Measurements from ENCODE around the gene SIGLEC9.
"Not testable (repeated sequence)": the region's sequence is repeated elsewhere in the genome, so short reads cannot be mapped to it uniquely, and the experiment has no call there.

The SIGLEC9 gene

GRCh38 chr19:51125421-51126075, 842 bp downstream of the SIGLEC9 start:
- DNase-seq = no peak

GRCh38 chr19:51127032-51127431, 2.3 kb downstream of the SIGLEC9 start:
- DNase-seq = no peak

- no peak for DNase-seq
Observed at GRCh38 chr19:51127755-51128154, 3.0 kb downstream of the SIGLEC9 start.

DNA sequence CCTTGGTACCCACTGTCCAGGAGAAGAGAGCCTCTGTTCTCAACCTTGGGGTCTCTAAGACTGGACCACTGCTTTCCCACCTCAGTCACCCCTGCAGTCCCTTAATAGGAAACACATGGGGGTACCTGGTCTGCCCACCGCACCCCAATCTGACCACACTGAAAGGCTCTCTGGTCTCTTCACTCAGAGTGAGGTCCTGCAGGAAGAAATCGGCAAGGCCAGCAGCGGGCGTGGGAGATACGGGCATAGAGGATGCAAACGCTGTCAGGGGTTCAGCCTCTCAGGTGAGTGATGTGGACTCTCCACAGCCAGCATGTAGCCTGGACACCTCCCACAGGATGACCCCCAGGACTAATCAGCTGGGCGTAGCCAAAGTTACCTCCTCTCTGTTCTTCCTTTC, 3.5 kb downstream of the SIGLEC9 start:
- DNase-seq = no peak

GRCh38 chr19:51129716-51130115, 5.0 kb downstream of the SIGLEC9 start:
- no peak for DNase-seq

DNA sequence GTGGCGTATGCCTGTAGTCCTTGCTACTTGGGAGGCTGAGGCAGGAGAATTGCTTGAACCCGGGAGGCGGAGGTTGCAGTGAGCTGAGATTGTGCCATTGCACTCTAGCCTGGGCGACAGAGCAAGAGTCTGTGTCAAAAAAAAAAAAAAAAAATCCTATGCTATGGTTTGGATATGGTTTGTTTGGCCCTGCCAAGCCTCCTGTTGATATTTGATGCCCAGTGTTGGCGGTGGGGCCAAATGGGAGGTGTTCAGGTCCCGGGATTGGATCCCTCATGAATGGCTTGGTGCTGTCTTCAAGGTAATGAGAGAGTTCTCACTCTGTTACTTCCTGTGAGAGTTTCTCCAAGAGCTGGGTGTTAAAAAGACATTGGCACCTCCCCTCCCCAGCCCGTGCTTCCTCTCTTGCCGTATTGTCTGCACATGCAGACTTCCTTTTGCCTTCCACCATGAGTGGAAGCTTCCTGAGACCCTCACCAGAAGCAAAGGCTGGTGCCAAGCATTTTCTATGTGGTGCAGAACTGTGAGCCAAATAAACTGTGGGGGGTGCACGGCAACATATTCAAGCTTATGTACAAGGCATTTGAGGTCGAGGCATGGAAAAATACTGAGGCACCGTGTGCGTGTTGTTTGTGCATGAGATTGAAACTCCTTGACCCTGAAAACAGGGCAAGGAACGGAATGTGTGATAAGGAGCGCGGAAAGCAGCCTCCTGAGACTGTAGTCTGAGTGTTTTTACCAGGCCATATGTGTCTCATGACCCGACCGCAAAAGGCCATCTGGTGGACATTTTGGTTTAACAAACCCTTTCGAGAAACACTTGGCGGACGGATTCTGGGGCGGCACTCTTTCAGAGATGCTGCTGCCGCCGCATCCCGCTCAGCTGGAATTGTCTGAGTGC, 7.3 kb downstream of the SIGLEC9 start:
- DNase-seq = no peak

GRCh38 chr19:51135004-51135403, 10.3 kb downstream of the SIGLEC9 start:
- no peak for DNase-seq

DNA sequence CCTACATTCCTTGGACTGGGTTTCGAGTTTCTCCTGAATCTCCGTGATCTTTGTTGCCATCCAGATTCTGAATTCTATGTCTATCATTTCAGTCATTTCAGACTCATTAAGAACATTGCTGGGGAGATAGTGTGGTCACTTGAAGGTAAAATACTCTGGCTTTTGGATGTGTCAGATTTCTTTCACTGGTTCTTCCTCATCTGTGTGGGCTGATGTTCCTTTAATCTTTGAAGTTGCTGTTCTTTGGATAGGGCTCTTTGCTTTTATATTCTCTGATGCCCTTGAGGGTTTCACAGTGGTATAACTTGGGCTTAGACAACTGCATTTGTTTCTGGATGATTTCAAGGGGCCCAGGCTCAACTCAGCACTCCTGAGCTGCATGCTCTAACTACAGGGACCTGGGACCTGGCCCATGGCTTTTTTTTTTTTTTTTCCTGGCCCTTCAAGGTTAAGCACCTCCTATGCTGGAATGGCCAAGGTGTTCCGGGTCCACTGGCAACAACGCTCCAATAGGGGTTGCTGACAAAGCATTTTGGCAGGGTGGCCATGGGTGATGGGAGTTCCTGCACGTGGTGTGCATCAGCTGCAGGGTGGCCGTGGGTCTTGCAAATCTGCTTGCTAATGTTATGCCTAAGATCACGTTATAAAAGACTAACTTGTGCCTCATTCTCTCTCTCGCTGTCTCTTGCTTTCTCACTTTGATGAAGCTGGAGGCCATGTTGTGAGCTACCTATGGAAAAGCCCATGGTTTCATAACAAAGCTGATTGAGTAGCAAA, 11.5 kb downstream of the SIGLEC9 start:
- no peak for DNase-seq

DNA sequence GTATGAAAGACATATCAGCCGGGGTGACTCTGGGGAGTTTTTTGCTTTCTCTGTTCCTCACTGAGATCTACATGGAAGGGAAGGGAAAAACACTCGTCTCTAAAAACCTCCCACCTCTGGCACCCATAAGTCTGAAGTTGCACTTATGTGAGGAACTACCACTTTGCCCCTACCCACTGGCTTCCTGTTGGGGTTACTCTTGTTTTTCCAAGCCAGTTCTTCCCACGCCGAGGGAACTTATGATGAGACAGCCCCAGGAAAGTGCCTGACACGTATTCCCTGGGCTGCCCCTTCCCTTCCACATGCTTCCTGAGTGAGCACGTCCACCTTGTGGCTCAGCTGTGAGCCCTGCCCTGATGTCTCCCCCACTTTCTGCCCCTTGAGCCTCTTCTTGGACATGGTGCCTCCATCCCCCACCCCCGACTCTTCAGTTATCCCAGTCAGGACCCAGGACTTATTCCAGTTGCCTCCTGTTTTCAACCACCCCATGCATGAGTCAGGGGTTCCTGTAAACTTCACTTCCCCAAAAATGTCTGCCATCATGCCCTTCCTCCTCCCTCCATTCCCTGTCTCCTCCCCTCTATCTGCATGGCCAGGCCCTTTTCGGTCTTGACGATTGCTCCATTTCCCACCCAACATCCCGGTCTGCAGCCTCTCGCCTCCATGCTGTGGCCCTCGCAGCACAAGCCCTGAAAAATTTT, 12.3 kb downstream of the SIGLEC9 start:
- DNase-seq = no peak

- DNase-seq = no peak
Observed at GRCh38 chr19:51137792-51138425, 13.2 kb downstream of the SIGLEC9 start.

GRCh38 chr19:51138549-51138979, 13.9 kb downstream of the SIGLEC9 start:
- no peak for DNase-seq

DNA sequence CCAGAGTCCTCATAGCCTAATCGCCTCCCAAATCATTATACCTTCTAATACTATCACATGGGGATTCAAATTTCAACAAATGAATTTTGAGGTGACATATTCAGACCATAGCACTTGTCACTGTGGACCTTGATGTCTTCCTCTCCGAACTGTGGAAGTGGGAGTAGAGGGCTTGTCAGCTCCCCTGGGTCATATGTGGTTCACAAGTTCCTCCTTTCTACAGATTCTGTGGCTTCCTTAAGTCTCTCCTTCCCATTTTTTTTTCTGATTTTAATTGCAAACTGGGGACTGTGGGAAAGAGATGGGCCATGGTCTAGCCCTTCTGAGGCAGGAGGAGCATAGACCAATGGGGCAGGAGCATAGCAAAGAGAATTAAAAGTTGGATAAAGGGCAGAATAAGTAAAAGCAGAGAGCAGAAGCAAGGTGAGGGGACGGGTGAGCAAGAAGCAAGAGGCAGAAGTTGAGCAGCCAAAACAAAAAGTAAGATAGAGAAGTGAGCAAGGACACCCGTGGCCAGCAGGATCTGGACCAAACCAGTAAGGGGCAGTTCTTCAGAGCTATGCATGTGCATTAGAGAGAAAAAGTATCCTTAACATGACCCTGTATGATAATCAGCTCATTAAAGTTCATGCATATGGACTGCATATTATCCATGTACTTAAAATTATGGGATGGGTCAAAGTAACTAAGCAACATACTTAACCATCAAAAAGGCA, 14.8 kb downstream of the SIGLEC9 start:
- no peak for DNase-seq

GRCh38 chr19:51140441-51140840, 15.7 kb downstream of the SIGLEC9 start:
- DNase-seq = no peak

GRCh38 chr19:51141181-51141580, 16.5 kb downstream of the SIGLEC9 start:
- DNase-seq = no peak

DNA sequence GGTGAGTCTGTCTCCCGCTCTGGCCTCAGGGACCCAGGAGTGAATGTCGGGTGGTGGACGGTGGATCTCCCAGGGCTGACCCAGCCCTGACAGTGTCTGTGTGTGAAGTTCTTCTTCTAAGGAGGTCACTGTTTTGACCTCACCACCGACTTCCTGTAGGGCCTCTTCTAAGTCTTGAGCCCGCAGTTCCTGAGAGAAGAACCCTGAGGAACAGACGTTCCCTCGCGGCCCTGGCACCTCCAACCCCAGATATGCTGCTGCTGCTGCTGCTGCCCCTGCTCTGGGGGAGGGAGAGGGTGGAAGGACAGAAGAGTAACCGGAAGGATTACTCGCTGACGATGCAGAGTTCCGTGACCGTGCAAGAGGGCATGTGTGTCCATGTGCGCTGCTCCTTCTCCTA, 17.4 kb downstream of the SIGLEC9 start, which contains the start of gene SIGLEC7:
TSS of gene SIGLEC7 (plus strand) at position 183 of the 400 bp plus-strand sequence. CDS start at position 252, 69 bp downstream.
- DNase-seq = no peak

- DNase-seq = not testable (repeated sequence)
Observed at GRCh38 chr19:51142809-51143475, 18.2 kb downstream of the SIGLEC9 start.

DNA sequence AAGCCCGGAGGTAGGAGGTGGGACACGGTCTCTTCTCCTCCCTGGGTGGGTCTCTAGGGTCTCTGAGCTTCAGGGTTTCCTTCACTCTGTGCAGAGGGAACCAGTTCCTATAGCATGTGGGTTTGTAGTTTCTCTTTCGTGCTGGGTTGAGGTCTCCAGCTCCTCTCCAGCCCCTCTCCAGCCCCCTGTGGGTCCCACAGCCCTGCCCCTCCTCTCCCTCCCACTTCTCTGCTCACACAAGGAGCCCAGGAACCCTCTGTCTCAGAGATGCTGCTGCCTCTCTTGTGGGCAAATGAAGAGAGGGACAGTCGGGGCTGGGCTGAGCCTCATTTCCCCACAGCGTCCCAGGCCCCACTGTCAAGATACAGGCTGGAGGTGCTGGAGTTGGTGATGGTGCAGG, 18.8 kb downstream of the SIGLEC9 start:
- DNase-seq = no peak

DNA sequence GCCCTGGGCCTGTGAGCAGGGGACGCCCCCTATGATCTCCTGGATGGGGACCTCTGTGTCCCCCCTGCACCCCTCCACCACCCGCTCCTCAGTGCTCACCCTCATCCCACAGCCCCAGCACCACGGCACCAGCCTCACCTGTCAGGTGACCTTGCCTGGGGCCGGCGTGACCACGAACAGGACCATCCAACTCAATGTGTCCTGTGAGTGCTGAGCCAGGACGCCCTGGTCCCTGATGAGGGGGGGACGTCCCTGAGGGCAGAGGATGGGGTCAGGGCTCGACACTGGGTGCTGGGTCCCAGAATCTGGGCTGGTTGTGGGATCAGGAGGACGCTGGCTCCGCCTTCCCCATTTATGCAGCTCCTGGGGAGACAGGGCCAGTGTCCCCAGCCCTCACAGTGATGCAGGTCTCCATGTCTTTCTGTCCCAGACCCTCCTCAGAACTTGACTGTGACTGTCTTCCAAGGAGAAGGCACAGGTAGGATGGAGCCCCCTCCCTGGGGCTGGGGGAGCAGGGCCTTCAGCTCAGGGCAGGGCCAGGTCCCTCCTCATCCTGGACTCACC, 19.9 kb downstream of the SIGLEC9 start:
- no peak for DNase-seq

DNA sequence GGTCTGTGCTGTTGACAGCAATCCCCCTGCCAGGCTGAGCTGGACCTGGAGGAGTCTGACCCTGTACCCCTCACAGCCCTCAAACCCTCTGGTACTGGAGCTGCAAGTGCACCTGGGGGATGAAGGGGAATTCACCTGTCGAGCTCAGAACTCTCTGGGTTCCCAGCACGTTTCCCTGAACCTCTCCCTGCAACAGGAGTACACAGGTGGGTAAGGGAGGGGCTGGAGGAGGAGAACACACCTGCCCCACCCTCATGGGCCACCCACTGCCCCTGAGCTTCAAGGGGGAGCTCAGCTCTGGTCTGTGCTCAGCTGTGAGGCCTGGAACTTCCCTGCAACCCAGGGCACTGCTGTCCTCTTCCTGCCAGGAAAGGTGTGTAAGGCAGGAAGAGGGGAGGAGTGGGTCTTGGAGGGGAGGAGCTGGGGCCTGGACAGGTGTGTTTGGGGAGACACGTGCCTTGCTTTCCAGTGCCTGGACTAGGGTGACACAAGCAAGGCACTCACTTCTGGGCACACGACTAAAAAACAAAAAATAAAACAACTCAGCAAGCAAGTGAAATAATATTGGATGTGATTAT, 21.3 kb downstream of the SIGLEC9 start:
- DNase-seq = no peak

DNA sequence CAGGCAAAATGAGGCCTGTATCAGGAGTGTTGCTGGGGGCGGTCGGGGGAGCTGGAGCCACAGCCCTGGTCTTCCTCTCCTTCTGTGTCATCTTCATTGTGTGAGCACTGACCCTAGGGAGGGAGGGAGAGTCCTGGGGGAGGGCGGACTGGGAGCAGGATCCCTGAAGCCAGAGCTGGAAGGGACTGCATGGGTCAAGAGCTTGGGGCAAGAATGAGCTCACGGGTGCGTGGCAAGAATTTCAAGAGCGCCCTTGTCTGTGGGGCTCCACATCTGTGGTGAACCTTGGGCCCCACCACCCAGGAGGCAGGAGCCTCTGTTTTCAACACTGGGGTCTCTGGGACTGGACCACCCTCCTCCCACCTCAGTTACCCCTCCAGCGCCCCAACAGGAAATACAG, 22.0 kb downstream of the SIGLEC9 start:
- no peak for DNase-seq

Measured in activated CD8-positive, alpha-beta memory T cell treated with anti-CD3 and anti-CD28 coated beads, Interleukin-2, amount 50 U/mL, for 4 hours (primary cell).